Stimulated activated CD8-positive, alpha-beta memory T cell treated with anti-CD3 and anti-CD28 coated beads, Interleukin-12 subunit alpha, Interleukin-12 subunit beta, amount 100 ng/mL, for 4 hours (primary cell): ENCODE measurements around the gene SHROOM2.

Experiments
- DNase-seq: peaks from one replicate; pipeline ENCODE4 v3.0.0-alpha.2; 2020; ENCODE audit warnings: low read depth

The SHROOM2 gene

GRCh38 chrX:9897761-9898161, 111.5 kb downstream of the SHROOM2 start:
- no peak for DNase-seq

GRCh38 chrX:9899640-9900111, 113.4 kb downstream of the SHROOM2 start:
- no peak for DNase-seq

- no peak for DNase-seq
Measured at GRCh38 chrX:9902656-9903055, 116.4 kb downstream of the SHROOM2 start.

- no peak for DNase-seq
Measured at GRCh38 chrX:9903146-9903545, 116.9 kb downstream of the SHROOM2 start.

- DNase-seq: no peak
Measured at GRCh38 chrX:9905288-9905687, 119.1 kb downstream of the SHROOM2 start.

- no peak for DNase-seq
Measured at GRCh38 chrX:9905721-9906120, 119.5 kb downstream of the SHROOM2 start.

- no peak for DNase-seq
Measured at GRCh38 chrX:9906919-9907318, 120.7 kb downstream of the SHROOM2 start.

- DNase-seq: no peak
Measured at GRCh38 chrX:9907645-9908387, 121.6 kb downstream of the SHROOM2 start.

- no peak for DNase-seq
Measured at GRCh38 chrX:9909254-9909653, 123.0 kb downstream of the SHROOM2 start.

- no peak for DNase-seq
Measured at GRCh38 chrX:9911487-9911886, 125.3 kb downstream of the SHROOM2 start.

- DNase-seq: no peak
Measured at GRCh38 chrX:9912351-9913145, 126.3 kb downstream of the SHROOM2 start.

GRCh38 chrX:9913146-9913433, 126.9 kb downstream of the SHROOM2 start:
- no peak for DNase-seq

GRCh38 chrX:9917861-9918260, 131.6 kb downstream of the SHROOM2 start:
- DNase-seq: no peak

- no peak for DNase-seq
Measured at GRCh38 chrX:9919632-9920172, 133.5 kb downstream of the SHROOM2 start.

- DNase-seq: no peak
Measured at GRCh38 chrX:9921407-9921806, 135.2 kb downstream of the SHROOM2 start.

- no peak for DNase-seq
Measured at GRCh38 chrX:9923357-9923756, 137.1 kb downstream of the SHROOM2 start.

GRCh38 chrX:9926002-9926401, 139.8 kb downstream of the SHROOM2 start:
- DNase-seq: no peak

GRCh38 chrX:9927698-9928482, 141.7 kb downstream of the SHROOM2 start:
- DNase-seq: no peak

- DNase-seq: no peak
Measured at GRCh38 chrX:9935436-9935835, 149.2 kb downstream of the SHROOM2 start.

GRCh38 chrX:9937761-9938160, 151.5 kb downstream of the SHROOM2 start:
- DNase-seq: no peak

GRCh38 chrX:9938516-9938915, 152.3 kb downstream of the SHROOM2 start:
- DNase-seq: no peak

GRCh38 chrX:9940421-9940820, 154.2 kb downstream of the SHROOM2 start:
- no peak for DNase-seq
